ENCODE results near the gene OR10G2.
"Not testable (repeated sequence)": the region's sequence is repeated elsewhere in the genome, so short reads cannot be mapped to it uniquely, and the experiment has no call there.

OR10G2 gene, protein sequence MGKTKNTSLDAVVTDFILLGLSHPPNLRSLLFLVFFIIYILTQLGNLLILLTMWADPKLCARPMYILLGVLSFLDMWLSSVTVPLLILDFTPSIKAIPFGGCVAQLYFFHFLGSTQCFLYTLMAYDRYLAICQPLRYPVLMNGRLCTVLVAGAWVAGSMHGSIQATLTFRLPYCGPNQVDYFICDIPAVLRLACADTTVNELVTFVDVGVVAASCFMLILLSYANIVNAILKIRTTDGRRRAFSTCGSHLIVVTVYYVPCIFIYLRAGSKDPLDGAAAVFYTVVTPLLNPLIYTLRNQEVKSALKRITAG

GRCh38 chr14:21634840-21635239 is at the start of gene OR10G2:
TSS of gene OR10G2 (minus strand) at chr14:21634940. CDS start at chr14:21634842, 98 bp downstream.
- DNase-seq = no peak

GRCh38 chr14:21680072-21680471 is 45.3 kb upstream of the OR10G2 start:
- no peak for DNase-seq

DNA sequence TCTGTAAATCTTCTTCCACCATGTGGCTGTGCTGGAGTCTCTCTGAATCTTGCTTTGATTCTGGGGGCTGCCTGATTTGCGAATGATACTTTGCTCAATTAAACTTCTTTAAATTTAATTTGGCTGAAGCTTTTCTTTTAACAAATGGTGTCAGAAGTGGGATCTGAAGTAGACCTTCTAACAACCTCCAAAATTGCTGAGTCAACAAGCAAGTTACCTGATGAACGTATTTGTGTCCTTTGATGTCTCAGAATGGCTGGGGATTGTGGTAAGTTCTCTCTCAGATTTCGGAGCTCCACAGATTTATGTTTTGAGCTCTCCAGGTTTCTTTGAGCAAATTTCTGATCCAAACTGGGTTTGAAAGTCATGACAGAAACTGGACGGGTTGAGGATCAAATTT is 40.8 kb upstream of the OR10G2 start:
- DNase-seq = no peak

DNA sequence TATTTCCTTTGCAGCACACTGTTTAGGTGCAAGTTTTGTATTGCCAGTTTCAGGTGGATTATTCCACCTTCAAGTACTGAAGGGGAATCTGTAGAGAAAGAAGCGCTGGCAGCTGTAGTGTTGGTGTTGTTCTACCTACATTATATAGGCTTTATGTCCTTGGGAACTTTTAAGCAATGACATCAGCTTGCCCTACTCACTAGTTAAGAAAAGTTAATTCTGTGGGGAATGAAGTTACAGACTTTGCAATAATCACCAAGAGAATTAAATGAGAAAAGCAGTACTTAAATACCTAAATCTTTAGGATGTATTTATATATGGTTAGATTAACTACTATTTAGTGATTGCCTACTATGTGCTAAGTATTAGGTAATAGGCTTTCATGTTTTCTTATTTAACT is 39.0 kb upstream of the OR10G2 start, which contains the start of gene OR4E1:
TSS of gene OR4E1 (minus strand) at position 101 of the 400 bp plus-strand sequence. CDS start 2,883 bp downstream, outside the sequence.
- DNase-seq = no peak

DNA sequence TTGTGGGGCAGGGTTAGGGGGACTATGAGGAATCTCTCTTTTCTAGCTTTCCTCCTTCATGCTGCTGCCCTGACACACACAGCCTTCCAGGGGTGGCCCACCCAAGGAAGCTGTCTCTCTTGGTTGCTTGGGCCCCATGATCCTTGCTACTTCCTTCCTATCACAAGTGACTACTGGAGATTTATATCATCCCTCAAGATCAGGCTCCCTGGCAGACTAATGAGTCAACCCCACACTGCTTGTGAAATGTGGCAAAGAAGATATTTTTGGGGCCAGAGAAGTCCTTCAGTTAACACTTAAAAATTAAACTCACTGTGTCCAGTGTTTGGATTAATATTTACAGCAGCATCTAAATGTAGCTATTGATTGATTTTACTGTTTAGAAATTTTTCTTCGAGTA is 37.4 kb upstream of the OR10G2 start:
- no peak for DNase-seq

- no peak for DNase-seq
Measured at GRCh38 chr14:21671371-21671770, 36.6 kb upstream of the OR10G2 start.

GRCh38 chr14:21669284-21669683 is 34.5 kb upstream of the OR10G2 start:
- DNase-seq = no peak

- DNase-seq = no peak
Measured at GRCh38 chr14:21668377-21668776, 33.6 kb upstream of the OR10G2 start.

- DNase-seq = no peak
Measured at GRCh38 chr14:21656980-21657379, 22.2 kb upstream of the OR10G2 start.

GRCh38 chr14:21654215-21654614 is 19.5 kb upstream of the OR10G2 start:
- no peak for DNase-seq

GRCh38 chr14:21653331-21653885 is 18.7 kb upstream of the OR10G2 start, which contains the start of gene OR4E2:
TSS of gene OR4E2 (plus strand) at chr14:21653835. CDS start at chr14:21665083, 11,248 bp downstream.
- no peak for DNase-seq

- DNase-seq = no peak
Measured at GRCh38 chr14:21652209-21652808, 17.6 kb upstream of the OR10G2 start.

GRCh38 chr14:21647380-21647779 is 12.6 kb upstream of the OR10G2 start:
- DNase-seq = no peak

DNA sequence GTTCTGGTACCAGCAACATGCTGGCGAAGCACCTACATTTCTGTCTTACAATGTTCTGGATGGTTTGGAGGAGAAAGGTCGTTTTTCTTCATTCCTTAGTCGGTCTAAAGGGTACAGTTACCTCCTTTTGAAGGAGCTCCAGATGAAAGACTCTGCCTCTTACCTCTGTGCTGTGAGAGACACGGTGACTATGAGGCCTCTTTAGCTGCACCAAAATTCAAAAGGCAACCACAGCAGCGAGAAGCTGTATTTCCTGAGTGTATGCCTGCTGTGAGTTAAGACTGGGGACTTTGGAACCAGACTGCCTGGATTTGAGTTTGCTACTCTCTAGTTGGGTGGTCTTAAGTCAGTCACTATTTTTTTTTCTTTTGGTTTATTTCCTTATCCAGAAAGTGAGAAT is 8.7 kb upstream of the OR10G2 start:
- DNase-seq = no peak

DNA sequence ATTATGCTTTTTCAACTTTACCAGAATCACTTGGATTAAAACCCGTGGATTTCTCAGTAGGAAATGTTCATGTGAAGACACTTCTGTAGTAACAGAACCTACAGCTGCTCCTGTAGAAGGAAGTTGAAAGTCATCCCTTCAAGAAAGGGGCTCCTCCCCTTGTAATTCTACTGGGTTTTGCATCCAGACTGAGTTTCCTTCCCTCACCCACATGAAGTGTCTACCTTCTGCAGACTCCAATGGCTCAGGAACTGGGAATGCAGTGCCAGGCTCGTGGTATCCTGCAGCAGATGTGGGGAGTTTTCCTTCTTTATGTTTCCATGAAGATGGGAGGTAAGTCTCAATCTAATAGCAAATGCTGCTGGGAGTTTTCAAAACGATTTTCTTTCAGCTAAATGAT is 7.9 kb upstream of the OR10G2 start:
- no peak for DNase-seq

- DNase-seq = no peak
Measured at GRCh38 chr14:21631084-21631483, 3.7 kb downstream of the OR10G2 start.

DNA sequence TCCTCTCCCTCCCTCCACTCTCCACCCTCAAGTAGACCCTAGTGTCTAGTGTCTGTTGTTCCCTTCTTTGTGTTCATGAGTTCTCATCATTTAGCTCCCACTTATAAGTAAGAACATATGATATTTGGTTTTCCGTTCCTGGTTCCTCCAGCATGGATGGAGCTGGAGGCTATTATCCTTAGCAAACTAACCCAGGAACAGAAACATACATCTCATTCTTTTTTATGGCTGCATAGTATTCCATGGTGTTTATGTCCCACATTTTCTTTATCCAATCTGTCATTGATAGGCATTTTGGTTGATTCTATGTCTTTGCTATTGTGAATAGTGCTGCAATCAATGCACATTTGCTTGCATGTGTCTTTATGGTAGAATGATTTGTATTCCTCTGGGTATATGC is 4.2 kb downstream of the OR10G2 start:
- not testable (repeated sequence) for DNase-seq

DNA sequence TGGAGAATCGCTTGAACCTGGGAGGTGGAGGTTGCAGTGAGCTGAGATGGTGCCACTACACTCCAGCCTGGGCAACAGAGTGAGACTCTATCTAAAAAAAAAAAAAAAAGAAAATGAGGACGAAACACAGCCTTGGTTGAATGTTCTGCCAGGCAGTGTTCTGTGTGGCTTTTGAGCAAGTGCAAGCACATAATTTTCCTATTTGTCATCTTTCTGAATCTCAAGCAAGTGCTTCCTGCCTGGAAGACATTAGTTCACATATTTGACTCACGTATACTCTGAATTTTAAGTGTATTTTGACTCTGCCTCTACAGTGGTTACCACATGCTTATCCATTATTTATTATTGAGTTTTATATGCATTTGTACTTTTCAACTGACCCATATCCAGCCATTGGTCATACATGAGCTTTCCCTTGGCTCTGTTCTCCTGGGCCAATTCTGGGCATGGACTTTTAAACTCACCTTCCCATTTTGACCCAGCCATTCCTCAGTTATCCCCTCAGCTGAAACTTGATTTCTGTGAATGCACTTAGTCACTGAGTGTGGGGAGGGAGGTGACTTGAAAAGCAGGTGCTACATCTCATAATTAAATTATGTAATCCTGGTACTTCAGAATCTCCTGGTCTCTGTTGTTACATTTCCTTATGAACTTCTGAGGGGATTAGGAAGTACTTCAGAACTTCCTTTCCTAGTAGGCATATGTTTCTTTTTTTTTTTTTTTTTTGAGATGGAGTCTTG is 8.1 kb downstream of the OR10G2 start:
- no peak for DNase-seq

DNA sequence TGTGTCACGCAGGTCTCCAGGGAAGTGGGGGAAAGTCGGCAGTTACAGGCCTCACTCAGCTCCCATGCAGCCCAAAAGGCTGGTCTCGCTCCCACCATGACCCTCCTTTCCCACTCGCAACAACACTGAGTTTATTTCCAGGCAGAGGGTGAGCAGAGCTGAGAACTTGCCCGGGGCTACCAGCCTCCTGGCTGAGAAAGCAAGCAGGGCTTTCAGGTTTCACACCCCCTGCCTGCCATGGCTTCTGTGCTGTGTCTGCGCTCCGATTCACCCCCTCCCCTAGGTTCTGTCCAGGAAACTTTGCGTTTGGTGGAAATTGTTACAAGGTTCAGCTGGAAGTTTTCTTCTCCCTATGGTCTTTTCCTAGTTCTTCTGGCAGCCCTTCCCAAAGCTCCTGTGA is 17.1 kb downstream of the OR10G2 start:
- no peak for DNase-seq

DNA sequence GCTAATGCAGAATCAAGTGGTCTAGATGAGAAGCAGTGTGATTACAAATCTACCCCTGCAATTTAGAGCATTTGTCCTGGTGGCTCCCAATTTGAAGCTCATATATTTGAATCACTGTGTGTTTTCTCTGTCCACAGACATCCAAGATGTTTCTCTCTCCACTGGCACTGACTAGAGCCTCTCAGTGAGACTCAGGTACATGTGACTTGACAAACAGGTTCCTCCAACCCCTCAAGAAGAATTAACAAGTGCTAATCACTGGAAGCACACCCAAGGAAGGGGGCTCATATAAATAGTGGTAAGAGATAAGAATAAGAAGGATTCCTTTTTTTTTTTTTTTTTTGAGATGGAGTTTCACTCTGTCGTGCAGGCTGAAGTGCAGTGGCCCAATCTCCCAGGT is 20.5 kb downstream of the OR10G2 start:
- DNase-seq = no peak

DNA sequence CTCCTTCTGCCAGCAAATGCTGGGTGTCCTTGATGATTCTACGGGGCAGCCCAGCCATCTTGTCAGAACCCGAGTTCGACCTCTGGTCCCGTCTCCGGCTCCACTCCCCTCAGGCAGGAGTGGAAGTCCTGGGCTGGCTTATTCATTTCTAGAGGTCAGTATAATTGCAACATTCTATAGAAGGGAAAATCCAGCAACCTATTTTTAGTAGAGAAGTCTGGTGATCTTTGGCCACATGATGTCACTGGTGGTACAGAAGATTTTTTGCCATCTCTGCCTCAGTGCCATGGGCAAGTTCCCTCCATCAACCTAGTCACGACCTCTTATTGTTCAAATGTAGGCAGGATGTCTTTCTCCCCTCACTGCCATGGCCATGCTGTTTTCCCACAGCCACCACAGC is 22.4 kb downstream of the OR10G2 start:
- no peak for DNase-seq

GRCh38 chr14:21602181-21602580 is 32.6 kb downstream of the OR10G2 start:
- DNase-seq = not testable (repeated sequence)

DNA sequence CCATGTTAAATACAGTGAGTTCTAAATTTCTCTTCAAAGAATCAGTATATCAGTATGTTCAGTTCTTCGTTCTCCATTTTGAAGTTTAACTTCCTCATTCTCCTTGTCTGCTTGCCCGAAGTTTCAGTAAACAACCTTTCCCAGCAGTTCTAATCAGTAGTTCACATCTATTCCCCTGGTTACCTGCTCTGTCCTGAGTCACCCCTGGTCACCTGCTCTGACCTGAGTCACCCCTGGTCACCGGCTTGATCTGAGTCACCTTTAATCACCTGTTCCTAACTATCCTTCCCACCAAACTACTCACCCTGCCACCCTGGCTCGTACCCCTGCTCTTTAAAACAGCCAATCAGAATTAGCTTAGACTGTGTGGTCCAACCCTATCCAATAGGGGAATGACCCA is 45.4 kb downstream of the OR10G2 start:
- no peak for DNase-seq

Data from CD4-positive, alpha-beta T cell treated with Interleukin-4 for 4 hours (primary cell).